Stomach (tissue), 9 donors: ENCODE results near the gene RUFY4. TPM values are rescaled to one million over a fixed set of nuclear protein-coding genes. Genes with fewer than 3 reads are reported as not detected.
A peak's percentile ranks its signal among the peaks of the same experiment; 100 is the strongest.

ENCODE experiments used
- DNase-seq, 2 donors: peaks; one replicate each; pipeline versions ENCODE4 v3.0.0 to v3.0.0-alpha.2; 2013 to 2019
- H3K27ac ChIP-seq, 5 donors: fragments of 200-600 bp in 4 of 5; sonication (generic) in 4 of 5; one replicate each; pipeline ENCODE4 v1.5.1; 2013 to 2019; ENCODE audit warnings: mild to moderate bottlenecking in 1 of 5, moderate library complexity in 1 of 5
- H3K27me3 ChIP-seq, 3 donors: fragments of 200-600 bp; sonication (generic); one replicate each; pipeline ENCODE4 v1.5.1; 2017 to 2019; ENCODE audit warnings: mixed run types in 1 of 3
- H3K36me3 ChIP-seq, 4 donors: fragments of 200-600 bp; sonication (generic); 1 replicate in 3 of 4; 2 replicates in 1 of 4; pipeline ENCODE4 v1.5.1; 2016 to 2019
- H3K4me1 ChIP-seq, 4 donors: fragments of 200-600 bp; sonication (generic); one replicate each; pipeline ENCODE4 v1.5.1; 2016 to 2019
- H3K4me3 ChIP-seq, 4 donors: fragments of 200-600 bp; sonication (generic) in 3 of 4; one replicate each; pipeline ENCODE4 v1.5.1; 2016 to 2019; ENCODE audit warnings: mild to moderate bottlenecking in 1 of 4
- H3K9me3 ChIP-seq, 4 donors: fragments of 200-600 bp; sonication (generic); one replicate each; pipeline ENCODE4 v1.5.1; 2016 to 2019
- CTCF ChIP-seq, 7 experiments: fragments of 450-650 bp in 4 of 7; fragments of 200-600 bp in 3 of 7; sonication (generic) in 3 of 7; IDR thresholded peaks; one replicate each; pipeline ENCODE4 v1.5.1; 2016 to 2019; ENCODE audit warnings: antibody characterized with exemption in 7 of 7, control low read depth in 2 of 7, mild to moderate bottlenecking in 1 of 7
- EP300 ChIP-seq: sonication (generic); formaldehyde crosslinking; IDR thresholded peaks from one replicate; pipeline ENCODE4 v1.6.1; 2017; ENCODE audit warnings: antibody characterized with exemption
- POLR2A ChIP-seq, 4 donors: fragments of 450-650 bp; IDR thresholded peaks; one replicate each; pipeline ENCODE4 v1.6.1; 2016; ENCODE audit warnings: antibody characterized with exemption in 4 of 4, control low read depth in 2 of 4, mild to moderate bottlenecking in 1 of 4, moderate library complexity in 1 of 4
- POLR2AphosphoS5 ChIP-seq, 3 donors: sonication (generic); formaldehyde crosslinking; IDR thresholded peaks; one replicate each; pipeline ENCODE4 v1.6.1; 2016; ENCODE audit warnings: antibody characterized with exemption in 3 of 3
- WGBS, 5 donors: extraction: QIAGEN DNeasy Blood & Tissue Kit in 3 of 5; methylation state at CpG; one replicate each; pipeline versions ENCODE4 v1.1.5 to v1.1.7; 2013 to 2018; 5-methylcytosine and 5-hydroxymethylcytosine counted together
- intact Hi-C: fragments of 100-400 bp; cut with DNase I; formaldehyde crosslinking; loops from one replicate; pipeline ENCODE4 v1.15.1; 2023; ENCODE audit warnings: low total_unique reads
- polyA plus RNA-seq, 3 donors: library from polyadenylated mRNA; stranded (reverse); fragments of 200-250 nt; gene quantifications; one replicate each; pipeline ENCODE4 v1.2.3, GENCODE V29; 2013
- total RNA-seq, 5 donors: library from RNA; depleted of rRNA; stranded (reverse); fragments of >200 nt; gene quantifications; one replicate each; pipeline versions ENCODE4 v1.1.0 to v1.2.3, GENCODE V29; 2014 to 2016
- donor health status: healthy with polysubstance abuse.
- donor health status: Bipolar disorder and iron deficiency.
- donor health status: healthy.

The RUFY4 gene
- total and polyA plus RNA-seq, 8 donors: 0.12 to 0.43 TPM; not detected in 6

GRCh38 chr2:218029366-218030360, 39.4 kb upstream of the RUFY4 start:
- DNase-seq: peak; percentile 24 to 46
- Histone ChIP-seq H3K27ac (peak overlapping the region in 3 of 5 donors; percentile 14 to 39 (median 20)), H3K36me3 (no peaks in the 10 kb centered on the region), H3K4me1 (peaks cover 18 to 54% (median 52%) of the 10 kb centered on the region in 4 donors), H3K27me3 (peaks cover 0 to 11% (median 3%) of the 10 kb centered on the region in 3 donors), H3K9me3 (no peaks in the 10 kb centered on the region), H3K4me3 (no peak overlapping the region)
- intact Hi-C loops: loop anchor here (10.0 kb wide), 1 partner anchor 245 kb away; no protein-coding TSS in a partner anchor
- 57 to 66% (median 63%) methylated on average over 17 of the region's 17 CpGs for WGBS, 5 donors
- no peak for TF ChIP-seq POLR2A (IDR thresholded peaks at IDR 0.05)
- TF ChIP-seq POLR2AphosphoS5 (IDR thresholded peaks at IDR 0.05): peak in 1 of 3 donors; percentile 9

DNA sequence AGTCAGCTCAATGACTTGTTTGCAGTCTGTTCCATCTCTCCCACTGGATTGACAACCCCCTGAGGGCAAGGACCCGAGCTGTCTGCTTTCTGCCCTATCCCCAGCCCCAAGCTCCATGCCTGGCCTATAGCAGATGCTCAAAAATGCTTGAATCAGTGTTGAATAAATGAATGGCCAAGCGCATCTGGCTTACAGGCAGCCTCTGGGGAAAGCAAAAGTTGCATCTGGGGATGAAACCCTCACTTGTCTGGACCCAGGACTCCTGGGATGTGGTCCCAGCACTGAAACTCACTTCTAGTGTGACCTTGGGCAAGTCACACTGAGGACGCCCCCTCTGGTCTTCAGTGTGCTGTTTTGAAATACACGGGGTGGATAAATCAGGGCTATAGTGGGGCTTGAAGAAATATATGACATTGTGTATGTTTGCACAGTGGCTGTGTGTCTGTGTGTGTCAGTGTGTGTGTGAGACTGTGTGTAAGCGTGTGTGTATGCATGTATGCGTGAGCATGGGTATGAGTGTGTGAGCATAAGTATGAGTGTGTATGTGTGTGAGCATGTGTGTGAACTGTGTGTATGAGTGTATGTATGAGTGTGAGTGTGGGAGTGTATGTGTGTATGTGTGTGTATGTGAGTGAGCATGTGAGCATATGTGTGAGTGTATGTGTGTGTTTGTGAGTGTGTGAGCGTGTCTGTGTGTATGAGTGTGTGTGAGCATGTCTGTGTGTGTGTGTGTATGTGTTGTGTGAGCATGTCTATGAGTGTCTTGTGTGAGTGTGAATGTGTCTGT, 38.5 kb upstream of the RUFY4 start:
- Histone ChIP-seq H3K36me3 (no peaks in the 10 kb centered on the region), H3K27ac (peak overlapping the region in 1 of 5 donors; percentile 39), H3K4me3 (no peak overlapping the region), H3K4me1 (peaks cover 18 to 61% (median 52%) of the 10 kb centered on the region in 4 donors), H3K27me3 (peaks cover 0 to 11% (median 3%) of the 10 kb centered on the region in 3 donors), H3K9me3 (no peaks in the 10 kb centered on the region)
- TF ChIP-seq POLR2AphosphoS5 (IDR thresholded peaks at IDR 0.05): no peak
- no peak for TF ChIP-seq EP300
- TF ChIP-seq POLR2A (IDR thresholded peaks at IDR 0.05): no peak
- TF ChIP-seq CTCF (IDR thresholded peaks at IDR 0.05): no peak
- intact Hi-C loops: loop anchor here (10.0 kb wide), 1 partner anchor 246 kb away; no protein-coding TSS in a partner anchor
- WGBS, 5 donors: 91 to 95% (median 93%) methylated on average over 7 of the region's 7 CpGs
- peak in 1 of 2 donors; percentile 13 for DNase-seq

DNA sequence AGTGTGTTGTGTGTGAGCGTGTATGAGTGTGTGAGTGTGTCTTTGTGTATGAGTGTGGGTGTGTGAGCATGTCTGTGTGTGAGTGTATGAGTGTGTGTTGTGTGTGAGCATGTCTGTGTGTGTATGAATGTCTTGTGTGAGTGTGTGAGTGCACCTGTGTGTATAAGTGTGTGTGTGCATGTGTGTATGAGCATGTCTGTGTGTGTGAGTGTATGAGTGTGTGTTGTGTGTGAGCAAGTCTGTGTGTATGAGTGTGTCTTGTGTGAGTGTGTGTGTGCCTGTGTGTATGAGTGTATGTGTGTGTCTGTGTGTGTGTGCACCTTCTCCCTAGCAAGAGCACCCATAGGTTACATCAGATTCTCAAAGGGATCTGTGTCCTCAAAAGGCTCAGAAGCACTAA, 37.8 kb upstream of the RUFY4 start:
- H3K4me1 ChIP-seq: peaks cover 18 to 59% (median 49%) of the 10 kb centered on the region in 4 donors
- 86 to 100% (median 98%) methylated on average over 1 of the region's 1 CpG for WGBS, 5 donors
- TF ChIP-seq CTCF (IDR thresholded peaks at IDR 0.05) (no peak), EP300 (no peak), POLR2AphosphoS5 (IDR thresholded peaks at IDR 0.05) (no peak), POLR2A (IDR thresholded peaks at IDR 0.05) (no peak)
- no peak overlapping the region for H3K4me3 ChIP-seq
- no peak overlapping the region for H3K27ac ChIP-seq
- intact Hi-C loops: loop anchor here (10.0 kb wide), 1 partner anchor 246 kb away; no protein-coding TSS in a partner anchor
- no peak for DNase-seq
- H3K9me3 ChIP-seq: no peaks in the 10 kb centered on the region
- peaks cover 0 to 11% (median 3%) of the 10 kb centered on the region in 3 donors for H3K27me3 ChIP-seq
- no peaks in the 10 kb centered on the region for H3K36me3 ChIP-seq

DNA sequence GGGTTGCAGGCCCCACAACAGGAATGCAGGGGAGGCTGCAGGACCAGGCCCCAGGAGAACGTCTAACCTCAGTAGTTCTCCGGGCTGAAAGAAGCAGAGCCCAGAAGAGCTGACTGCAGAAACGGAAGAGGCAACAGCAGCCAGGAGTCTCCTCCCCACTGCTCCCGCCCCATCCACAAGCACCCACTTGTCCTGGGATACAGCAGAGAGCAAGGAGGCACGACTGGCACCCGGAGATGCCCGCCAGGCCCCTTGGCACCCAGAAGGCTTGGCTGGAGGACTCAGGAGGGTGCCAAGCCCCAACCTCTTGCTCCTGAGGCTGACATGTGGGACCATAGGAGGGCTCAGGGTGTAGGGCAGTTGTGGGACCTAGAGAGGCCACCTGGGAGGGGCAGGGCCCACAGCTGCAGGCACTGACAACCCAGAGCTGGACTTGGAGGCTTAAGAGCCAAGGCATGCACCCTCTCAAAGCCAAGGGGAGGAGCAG, 37.2 kb upstream of the RUFY4 start:
- no peaks in the 10 kb centered on the region for H3K9me3 ChIP-seq
- peaks cover 0 to 11% (median 3%) of the 10 kb centered on the region in 3 donors for H3K27me3 ChIP-seq
- 86 to 98% (median 90%) methylated on average over 7 of the region's 7 CpGs for WGBS, 5 donors
- H3K27ac ChIP-seq: no peak overlapping the region
- H3K4me1 ChIP-seq: peaks cover 18 to 54% (median 44%) of the 10 kb centered on the region in 4 donors
- no peaks in the 10 kb centered on the region for H3K36me3 ChIP-seq
- no peak for DNase-seq
- H3K4me3 ChIP-seq: no peak overlapping the region
- TF ChIP-seq POLR2AphosphoS5 (IDR thresholded peaks at IDR 0.05): no peak
- no peak for TF ChIP-seq EP300
- no peak for TF ChIP-seq CTCF (IDR thresholded peaks at IDR 0.05)
- TF ChIP-seq POLR2A (IDR thresholded peaks at IDR 0.05): no peak
- intact Hi-C loops: loop anchor here (10.0 kb wide), 1 partner anchor 247 kb away; no protein-coding TSS in a partner anchor
